Activated CD4-positive, alpha-beta memory T cell treated with anti-CD3 and anti-CD28 coated beads, Interleukin-2, amount 10 ng/mL, durations not matched to agents 7 days and 5 days (primary cell): ENCODE data around the gene GALNT4. TPM values are rescaled to one million over a fixed set of nuclear protein-coding genes. Genes with fewer than 3 reads are reported as not detected.
A peak's percentile ranks its signal among the peaks of the same experiment; 100 is the strongest.

Experiments
- CTCF ChIA-PET: fragments of 350-600 bp; sonication (Branson Sonifier 250); formaldehyde crosslinking; loops from one replicate; lab custom pipeline; 2021; ENCODE audit warnings: antibody characterized with exemption, inconsistent platforms; lab: Charles Lee
- POLR2A ChIA-PET: fragments of 350-600 bp; sonication (Branson Sonifier 250); formaldehyde crosslinking; loops from one replicate; lab custom pipeline; 2021; ENCODE audit warnings: antibody characterized with exemption; lab: Charles Lee
- DNase-seq: peaks from one replicate; pipeline ENCODE4 v3.0.0-alpha.2; 2020
- H3K27ac Mint-ChIP-seq: one replicate; pipeline ENCODE4 v1.8.0; 2021; ENCODE audit warnings: mild to moderate bottlenecking, mixed read lengths
- H3K27me3 Mint-ChIP-seq: one replicate; pipeline ENCODE4 v1.8.0; 2021; ENCODE audit warnings: mixed read lengths
- H3K36me3 Mint-ChIP-seq: one replicate; pipeline ENCODE4 v1.8.0; 2021; ENCODE audit warnings: low read depth, mixed read lengths
- H3K4me1 Mint-ChIP-seq: one replicate; pipeline ENCODE4 v1.8.0; 2021; ENCODE audit warnings: mixed read lengths
- H3K4me3 Mint-ChIP-seq: one replicate; pipeline ENCODE4 v1.8.0; 2021; ENCODE audit warnings: mild to moderate bottlenecking, mixed read lengths
- H3K9me3 Mint-ChIP-seq: one replicate; pipeline ENCODE4 v1.8.0; 2021; ENCODE audit warnings: mixed read lengths
- total RNA-seq, 2 experiments: library from RNA; stranded (reverse); gene quantifications; one replicate each; pipeline ENCODE4 v1.2.3, GENCODE V29; 2021

Gene GALNT4
- total RNA-seq, 2 experiments from 2014 or later = 21.5 to 23.3 TPM

DNA sequence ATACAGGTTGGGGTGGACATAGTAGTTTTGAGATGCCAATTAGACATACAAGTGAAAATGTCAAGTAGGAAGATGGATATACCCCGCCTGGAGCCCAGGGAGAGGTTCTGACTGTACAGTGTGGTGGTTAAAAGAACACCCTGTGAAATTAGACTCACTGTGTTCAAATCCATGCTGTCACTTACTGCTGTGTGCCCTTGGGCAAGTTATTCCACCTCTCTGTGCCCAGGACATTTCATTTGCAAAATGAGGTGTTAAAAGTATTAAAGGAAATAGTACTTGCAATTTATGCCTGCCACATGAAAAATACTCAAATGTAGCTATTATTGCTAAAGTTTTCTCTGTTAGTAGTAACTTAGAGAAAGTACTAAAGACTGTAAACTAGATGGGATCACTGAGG lies 18.5 kb downstream of the GALNT4 start:
- no peaks in the 10 kb centered on the region for H3K9me3 Mint-ChIP-seq
- H3K27me3 Mint-ChIP-seq = no peaks in the 10 kb centered on the region
- POLR2A ChIA-PET = interaction anchor here (2.0 kb wide), 1 partner anchor 11 kb away, joined by 6 read pairs; no protein-coding TSS in a partner anchor
- no peak overlapping the region for H3K4me3 Mint-ChIP-seq
- CTCF ChIA-PET = no interaction called here
- no peak for DNase-seq
- peaks cover 14% of the 10 kb centered on the region for H3K4me1 Mint-ChIP-seq
- no peak overlapping the region for H3K27ac Mint-ChIP-seq
- peaks cover 26% of the 10 kb centered on the region for H3K36me3 Mint-ChIP-seq

DNA sequence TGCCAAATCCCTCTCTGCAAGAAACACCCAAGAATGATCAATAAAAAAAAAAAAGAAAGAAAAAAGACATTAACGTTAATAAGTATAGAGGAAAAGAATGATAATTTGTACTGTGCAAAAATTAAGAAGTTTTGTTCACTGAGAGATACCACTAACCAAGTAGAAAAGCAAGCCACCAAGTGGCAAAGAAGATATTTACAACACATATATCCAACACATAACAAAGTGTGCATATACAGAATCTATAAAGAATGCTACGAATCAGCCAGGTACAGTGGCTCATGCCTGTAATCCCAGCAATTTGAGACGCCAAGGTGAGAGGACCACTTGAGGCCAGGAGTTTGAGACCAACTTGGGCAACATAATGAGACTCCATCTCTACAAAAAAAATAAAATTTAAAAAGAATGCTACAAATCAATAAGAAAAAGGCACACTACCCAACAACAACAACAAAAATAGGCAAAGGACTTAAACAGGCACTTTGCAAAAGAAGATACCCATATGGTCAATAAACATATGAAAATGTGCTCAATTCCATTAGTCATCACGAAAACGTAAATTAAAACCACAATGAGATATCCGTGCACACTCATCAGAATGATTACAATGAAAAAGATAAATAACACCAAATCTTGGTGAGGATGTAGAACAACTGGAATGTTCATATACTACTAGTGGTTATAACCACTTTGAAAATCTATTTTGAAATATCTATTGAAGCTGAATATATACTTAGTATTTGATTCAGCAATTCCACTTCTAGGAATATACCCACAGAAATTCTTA lies 19.8 kb downstream of the GALNT4 start:
- ChIA-PET POLR2A (no interaction called here), CTCF (interaction anchor here (1.2 kb wide), 1 partner anchor 19 kb away, joined by 4 read pairs; the partner anchor contains the start of gene GALNT4)
- Mint-ChIP-seq H3K36me3 (peaks cover 30% of the 10 kb centered on the region), H3K4me1 (peaks cover 11% of the 10 kb centered on the region), H3K27ac (no peak overlapping the region), H3K9me3 (no peaks in the 10 kb centered on the region), H3K4me3 (no peak overlapping the region), H3K27me3 (no peaks in the 10 kb centered on the region)
- no peak for DNase-seq

DNA sequence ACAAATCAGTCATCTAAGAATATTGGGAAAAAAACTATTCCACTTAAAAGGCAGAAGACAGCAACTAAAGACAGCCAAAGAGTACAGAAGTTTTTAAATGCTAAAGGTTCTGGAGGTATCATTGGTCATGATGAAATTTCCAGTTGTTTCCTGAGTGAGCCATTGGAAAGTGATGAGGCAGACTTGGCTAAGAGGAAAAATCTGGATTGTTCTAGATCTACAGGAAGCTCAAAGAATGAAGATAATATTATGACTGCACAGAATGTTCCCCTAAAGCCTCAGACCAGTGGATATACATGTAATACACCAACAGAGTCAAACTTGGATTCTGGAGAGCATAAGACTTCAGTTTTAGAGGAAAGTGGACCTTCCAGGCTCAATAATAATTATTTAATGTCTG lies 22.8 kb downstream of the GALNT4 start:
- DNase-seq = no peak
- ChIA-PET POLR2A (no interaction called here), CTCF (no interaction called here)
- no peaks in the 10 kb centered on the region for H3K9me3 Mint-ChIP-seq
- no peak overlapping the region for H3K4me3 Mint-ChIP-seq
- no peak overlapping the region for H3K27ac Mint-ChIP-seq
- H3K27me3 Mint-ChIP-seq = no peaks in the 10 kb centered on the region
- H3K4me1 Mint-ChIP-seq = peaks cover 10% of the 10 kb centered on the region
- H3K36me3 Mint-ChIP-seq = peaks cover 36% of the 10 kb centered on the region

DNA sequence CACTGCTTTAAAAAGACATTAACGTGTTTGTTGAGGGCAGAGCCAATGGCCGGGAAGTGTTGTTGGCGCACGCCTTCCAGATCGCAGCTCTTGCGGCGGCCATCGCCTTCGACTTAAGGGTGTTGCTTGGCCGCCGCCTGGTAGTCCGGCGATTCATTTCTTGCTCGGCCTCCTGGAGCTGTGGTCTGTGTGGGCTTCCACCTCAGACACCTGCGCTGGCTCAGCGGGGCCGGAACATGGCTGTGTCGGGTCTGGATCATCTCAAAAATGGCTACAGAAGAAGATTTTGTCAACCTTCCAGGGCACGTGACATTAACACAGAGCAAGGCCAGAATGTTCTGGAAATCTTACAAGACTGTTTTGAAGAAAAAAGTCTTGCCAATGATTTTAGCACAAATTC lies 24.7 kb downstream of the GALNT4 start:
- H3K4me3 Mint-ChIP-seq = no peak overlapping the region
- no peak for DNase-seq
- CTCF ChIA-PET = no interaction called here
- H3K9me3 Mint-ChIP-seq = no peaks in the 10 kb centered on the region
- peaks cover 45% of the 10 kb centered on the region for H3K36me3 Mint-ChIP-seq
- H3K27ac Mint-ChIP-seq = no peak overlapping the region
- POLR2A ChIA-PET = interaction anchor here (1.1 kb wide), 1 partner anchor 22 kb away, joined by 3 read pairs; no protein-coding TSS in a partner anchor
- peaks cover 11% of the 10 kb centered on the region for H3K4me1 Mint-ChIP-seq
- H3K27me3 Mint-ChIP-seq = no peaks in the 10 kb centered on the region

DNA sequence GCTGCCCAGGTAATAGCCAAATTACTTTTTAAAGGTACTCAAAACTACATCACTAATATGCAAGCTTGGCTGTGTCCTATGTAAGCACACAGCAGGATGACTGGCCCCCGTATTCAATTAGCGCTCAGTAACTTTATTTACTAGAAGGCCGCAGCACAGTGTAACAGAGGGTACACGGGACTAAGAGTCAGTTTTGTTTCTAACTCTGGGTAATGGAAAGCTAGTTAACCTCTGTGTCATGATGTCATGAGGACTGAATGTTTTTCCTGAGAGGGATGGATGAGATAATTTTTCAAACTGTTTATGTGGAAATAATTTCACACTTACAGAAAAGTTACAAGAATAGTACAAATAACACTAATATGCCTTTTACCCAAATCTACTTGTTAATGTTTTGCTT lies 27.1 kb downstream of the GALNT4 start:
- H3K27ac Mint-ChIP-seq = no peak overlapping the region
- DNase-seq = no peak
- H3K36me3 Mint-ChIP-seq = peaks cover 64% of the 10 kb centered on the region
- H3K9me3 Mint-ChIP-seq = no peaks in the 10 kb centered on the region
- peaks cover 28% of the 10 kb centered on the region for H3K4me1 Mint-ChIP-seq
- H3K4me3 Mint-ChIP-seq = no peak overlapping the region
- CTCF ChIA-PET = interaction anchor here (1.4 kb wide), 1 partner anchor 10 kb away, joined by 3 read pairs; no protein-coding TSS in a partner anchor
- POLR2A ChIA-PET = no interaction called here
- H3K27me3 Mint-ChIP-seq = no peaks in the 10 kb centered on the region

DNA sequence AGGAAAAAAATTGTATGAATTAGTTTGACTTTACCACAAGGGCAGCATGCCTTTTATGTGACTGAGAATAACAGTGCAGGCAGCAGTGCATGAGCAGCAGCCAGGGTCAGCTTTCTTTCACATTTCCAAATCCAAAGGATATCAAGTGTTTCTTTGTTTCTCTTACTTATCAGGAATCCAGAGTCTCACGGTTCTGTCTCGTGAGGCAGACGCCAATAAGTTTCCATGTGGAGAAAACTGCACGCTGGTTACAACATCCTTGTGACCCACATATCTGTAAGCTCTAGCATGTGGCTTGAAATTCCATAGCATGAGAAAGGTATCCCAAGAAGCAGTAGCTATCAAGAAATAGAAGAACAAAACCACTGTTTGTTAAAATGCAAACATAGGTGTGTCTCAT lies 27.6 kb downstream of the GALNT4 start:
- Mint-ChIP-seq H3K36me3 (peaks cover 60% of the 10 kb centered on the region), H3K27me3 (no peaks in the 10 kb centered on the region), H3K4me1 (peaks cover 28% of the 10 kb centered on the region), H3K4me3 (no peak overlapping the region), H3K9me3 (no peaks in the 10 kb centered on the region), H3K27ac (no peak overlapping the region)
- ChIA-PET CTCF (interaction anchor here (1.4 kb wide), 1 partner anchor 9 kb away, joined by 3 read pairs; no protein-coding TSS in a partner anchor), POLR2A (no interaction called here)
- no peak for DNase-seq

DNA sequence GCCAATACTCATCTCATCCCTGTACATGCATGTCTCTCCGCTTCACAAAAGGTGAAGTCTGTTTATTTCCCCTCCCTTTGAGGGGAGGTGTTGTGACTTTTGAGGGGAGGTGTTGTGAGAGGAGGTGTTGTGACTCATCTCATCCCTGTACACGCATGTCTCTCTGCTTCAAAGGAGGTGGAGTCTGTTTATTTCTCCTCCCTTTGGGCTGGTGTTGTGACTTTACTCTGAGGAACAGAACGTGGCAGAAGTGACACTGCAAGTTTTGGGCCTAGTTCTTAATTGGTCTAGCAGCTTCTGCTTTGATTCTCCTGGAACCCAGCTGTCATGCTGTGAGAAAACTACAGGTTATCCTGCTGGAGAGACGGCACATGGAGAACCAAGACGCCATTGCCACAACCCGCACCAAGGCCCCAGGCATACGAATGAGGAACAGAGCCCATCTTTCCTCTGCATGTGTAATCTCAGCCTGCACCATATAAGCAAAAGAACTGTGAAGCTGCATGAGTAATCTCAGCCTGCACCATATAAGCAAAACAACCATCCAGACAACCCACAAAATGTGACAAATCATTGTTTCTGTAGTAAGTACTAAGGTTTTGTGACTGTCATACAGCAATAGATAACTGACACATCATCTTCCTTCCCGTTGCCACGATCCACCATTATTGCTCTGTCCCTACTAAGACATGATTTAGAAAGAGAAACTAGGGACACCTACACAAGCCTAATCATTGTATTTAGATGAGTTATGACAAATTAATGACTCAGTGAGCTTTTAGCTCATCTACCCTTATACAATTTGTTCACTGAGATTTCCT lies 30.0 kb downstream of the GALNT4 start:
- peaks cover 59% of the 10 kb centered on the region for H3K36me3 Mint-ChIP-seq
- peak; percentile 45 for DNase-seq
- CTCF ChIA-PET = interaction anchor here (0.9 to 1.5 kb wide), 5 partner anchors 11 to 215 kb away, joined by 3 to 5 read pairs (median 3); partner anchors contain the start of gene GALNT4

DNA sequence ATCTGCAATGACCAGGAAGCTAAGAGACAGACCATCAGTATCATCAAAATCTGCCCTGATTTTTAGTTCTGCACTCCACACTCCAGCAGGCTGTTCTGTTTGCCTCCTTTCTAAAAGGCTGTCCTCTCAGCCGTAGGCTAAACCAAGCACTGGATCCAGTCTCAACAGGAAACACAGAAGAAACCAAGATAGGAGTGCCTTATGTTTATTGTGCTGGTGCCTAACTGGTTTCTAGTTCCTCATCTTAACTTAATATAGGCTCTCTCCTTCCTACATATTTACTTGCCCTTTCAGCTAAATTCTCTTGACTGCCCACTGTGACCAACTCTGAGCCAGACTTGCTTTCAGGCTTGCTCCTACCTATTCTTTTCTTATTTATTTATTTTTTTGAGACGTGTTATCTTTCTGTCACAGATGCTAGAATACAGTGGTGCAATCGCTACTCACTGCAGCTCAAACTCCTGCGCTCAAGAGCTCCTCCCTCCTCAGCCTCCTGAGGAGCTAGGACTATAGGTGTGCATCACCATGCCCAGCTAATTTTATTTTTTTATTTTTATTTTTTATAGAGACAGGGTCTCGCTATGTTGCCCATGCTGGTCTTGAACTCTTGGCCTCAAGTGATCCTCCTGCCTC lies 30.8 kb downstream of the GALNT4 start:
- ChIA-PET POLR2A (interaction anchor here (1.0 to 3.4 kb wide), 7 partner anchors 11 to 32 kb away, joined by 3 to 19 read pairs (median 6); partner anchors contain the start of genes GALNT4 and POC1B), CTCF (interaction anchor here (1.1 kb wide), 1 partner anchor 23 kb away, joined by 3 read pairs; no protein-coding TSS in a partner anchor)
- Mint-ChIP-seq H3K4me3 (no peak overlapping the region), H3K27me3 (no peaks in the 10 kb centered on the region), H3K9me3 (no peaks in the 10 kb centered on the region), H3K36me3 (peaks cover 55% of the 10 kb centered on the region), H3K27ac (peak overlapping the region; percentile 92), H3K4me1 (peaks cover 30% of the 10 kb centered on the region)
- DNase-seq = no peak

More for the DNA sequence above, 30.0 kb downstream of the GALNT4 start:
- H3K4me3 Mint-ChIP-seq = peak overlapping the region; percentile 8
- H3K27ac Mint-ChIP-seq = peak overlapping the region; percentile 92
- POLR2A ChIA-PET = interaction anchor here (1.0 to 3.4 kb wide), 12 partner anchors 12 to 456 kb away, joined by 3 to 19 read pairs (median 4); partner anchors contain the start of genes ATP2B1, GALNT4 and POC1B
- peaks cover 30% of the 10 kb centered on the region for H3K4me1 Mint-ChIP-seq
- no peaks in the 10 kb centered on the region for H3K9me3 Mint-ChIP-seq
- no peaks in the 10 kb centered on the region for H3K27me3 Mint-ChIP-seq

DNA sequence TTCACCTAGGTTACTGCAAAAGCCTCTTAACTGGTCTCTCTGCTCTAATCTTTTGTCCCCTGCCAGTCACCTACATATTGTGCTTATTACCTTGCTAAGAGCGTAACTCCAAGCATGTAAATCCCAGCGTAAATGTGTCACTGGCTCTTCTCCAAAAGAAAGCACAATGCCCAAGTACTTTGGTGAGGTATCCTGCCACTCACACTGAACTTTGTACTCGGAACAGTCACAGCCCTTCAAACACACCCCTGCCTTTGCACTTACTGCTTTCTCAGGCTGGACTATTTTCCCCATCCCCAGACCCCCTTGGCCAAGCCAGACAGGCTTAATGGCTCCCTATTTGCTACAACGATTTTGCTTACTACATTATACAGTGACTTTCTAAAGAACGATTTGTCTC lies 31.7 kb downstream of the GALNT4 start:
- Mint-ChIP-seq H3K9me3 (no peaks in the 10 kb centered on the region), H3K27ac (no peak overlapping the region), H3K36me3 (peaks cover 55% of the 10 kb centered on the region), H3K27me3 (no peaks in the 10 kb centered on the region), H3K4me1 (peaks cover 30% of the 10 kb centered on the region), H3K4me3 (no peak overlapping the region)
- ChIA-PET CTCF (no interaction called here), POLR2A (interaction anchor here (1.0 to 3.4 kb wide), 5 partner anchors 10 to 33 kb away, joined by 3 to 19 read pairs (median 5); partner anchors contain the start of genes GALNT4 and POC1B)
- no peak for DNase-seq

DNA sequence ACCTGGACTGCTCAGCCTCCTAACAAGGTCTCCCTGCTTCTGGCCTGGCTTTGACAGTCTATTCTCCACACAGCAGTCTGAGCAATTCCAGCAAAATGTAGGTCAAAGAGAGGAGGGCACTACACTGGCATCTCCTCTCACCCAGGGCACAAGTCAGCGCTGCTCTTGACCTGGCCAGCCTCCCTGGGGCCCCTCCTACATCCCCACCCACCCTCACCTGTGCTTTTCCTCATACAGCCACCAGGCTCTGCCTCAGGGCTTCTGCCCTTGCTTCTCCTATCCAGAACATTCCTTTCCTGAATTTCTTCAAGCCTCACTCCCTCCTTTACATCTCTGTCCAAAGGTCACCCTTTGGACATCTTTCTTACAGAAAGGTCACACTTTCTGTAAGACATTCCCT lies 33.7 kb downstream of the GALNT4 start:
- Mint-ChIP-seq H3K4me3 (no peak overlapping the region), H3K27me3 (no peaks in the 10 kb centered on the region), H3K9me3 (no peaks in the 10 kb centered on the region), H3K4me1 (peaks cover 26% of the 10 kb centered on the region), H3K36me3 (peaks cover 60% of the 10 kb centered on the region), H3K27ac (no peak overlapping the region)
- ChIA-PET CTCF (no interaction called here), POLR2A (no interaction called here)
- no peak for DNase-seq

DNA sequence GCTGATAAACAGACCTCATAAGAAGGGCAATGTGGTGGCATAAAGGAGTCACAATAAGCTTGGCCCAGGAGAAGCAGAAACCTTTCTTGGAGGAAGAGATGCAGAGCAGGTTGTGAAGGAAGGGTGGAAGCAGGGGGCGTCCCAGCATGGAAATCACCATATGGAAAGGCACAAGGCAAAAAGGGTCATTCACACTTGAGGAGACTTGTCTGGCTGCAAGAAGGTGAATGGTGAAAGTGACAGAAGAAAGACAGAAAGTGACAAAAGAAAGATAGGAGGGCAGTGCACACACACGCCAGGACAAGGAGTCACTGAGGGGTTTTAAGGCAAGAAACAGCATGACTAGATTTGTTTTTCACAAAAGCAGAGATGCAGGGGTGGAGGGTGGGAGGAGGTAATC lies 38.3 kb downstream of the GALNT4 start:
- peaks cover 69% of the 10 kb centered on the region for H3K36me3 Mint-ChIP-seq
- H3K27me3 Mint-ChIP-seq = no peaks in the 10 kb centered on the region
- H3K4me1 Mint-ChIP-seq = peaks cover 2% of the 10 kb centered on the region
- H3K4me3 Mint-ChIP-seq = no peak overlapping the region
- ChIA-PET CTCF (interaction anchor here (1.3 kb wide), 1 partner anchor 17 kb away, joined by 3 read pairs; no protein-coding TSS in a partner anchor), POLR2A (no interaction called here)
- H3K27ac Mint-ChIP-seq = no peak overlapping the region
- no peaks in the 10 kb centered on the region for H3K9me3 Mint-ChIP-seq
- no peak for DNase-seq

DNA sequence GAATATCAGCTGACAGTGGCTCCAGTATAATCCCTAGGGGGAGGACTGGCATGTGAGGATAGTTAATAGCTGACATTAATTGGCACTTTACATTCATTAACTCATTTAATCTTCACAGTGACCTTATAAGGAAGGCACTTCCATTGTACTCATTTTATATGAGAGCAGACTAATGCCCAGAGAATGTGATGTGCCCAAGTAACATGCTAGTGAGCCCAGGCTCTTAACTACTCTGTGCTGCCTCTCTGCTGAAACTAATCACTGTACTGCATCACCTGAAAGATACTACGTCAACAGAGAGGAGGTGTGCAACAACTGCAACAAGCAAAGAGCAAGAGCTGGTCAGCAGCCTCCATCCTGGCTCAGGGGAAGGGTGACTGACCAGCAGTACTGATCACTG lies 40.1 kb downstream of the GALNT4 start:
- Mint-ChIP-seq H3K36me3 (peaks cover 61% of the 10 kb centered on the region), H3K4me3 (no peak overlapping the region), H3K27me3 (no peaks in the 10 kb centered on the region), H3K4me1 (peaks cover 2% of the 10 kb centered on the region), H3K9me3 (no peaks in the 10 kb centered on the region), H3K27ac (no peak overlapping the region)
- CTCF ChIA-PET = interaction anchor here (1.6 kb wide), 1 partner anchor 10 kb away, joined by 3 read pairs; no protein-coding TSS in a partner anchor
- DNase-seq = no peak
- POLR2A ChIA-PET = no interaction called here
